ENCODE data around the gene SLIT3.

The SLIT3 gene

GRCh38 chr5:168681556-168682183, 619.3 kb downstream of the SLIT3 start:
- DNase-seq, result no peak

GRCh38 chr5:168680395-168680794, 620.5 kb downstream of the SLIT3 start:
- DNase-seq, result no peak

- peak; percentile 28 for DNase-seq
Observed at GRCh38 chr5:168679515-168679920, 621.4 kb downstream of the SLIT3 start.

- no peak for DNase-seq
Observed at GRCh38 chr5:168676501-168676900, 624.4 kb downstream of the SLIT3 start.

- no peak for DNase-seq
Observed at GRCh38 chr5:168675883-168676408, 625.0 kb downstream of the SLIT3 start.

- no peak for DNase-seq
Observed at GRCh38 chr5:168674893-168675482, 626.0 kb downstream of the SLIT3 start.

GRCh38 chr5:168672888-168673287, 628.1 kb downstream of the SLIT3 start:
- DNase-seq, result no peak

- DNase-seq, result no peak
Observed at GRCh38 chr5:168672016-168672415, 628.9 kb downstream of the SLIT3 start.

- no peak for DNase-seq
Observed at GRCh38 chr5:168670881-168671575, 629.9 kb downstream of the SLIT3 start.

- no peak for DNase-seq
Observed at GRCh38 chr5:168669668-168670378, 631.1 kb downstream of the SLIT3 start.

GRCh38 chr5:168669156-168669555, 631.8 kb downstream of the SLIT3 start:
- no peak for DNase-seq

GRCh38 chr5:168668078-168668477, 632.9 kb downstream of the SLIT3 start:
- no peak for DNase-seq

GRCh38 chr5:168667301-168667840, 633.6 kb downstream of the SLIT3 start:
- DNase-seq, result no peak

- no peak for DNase-seq
Observed at GRCh38 chr5:168666356-168666755, 634.6 kb downstream of the SLIT3 start.

- DNase-seq, result no peak
Observed at GRCh38 chr5:168663276-168664004, 637.5 kb downstream of the SLIT3 start.

GRCh38 chr5:168661593-168662485, 639.1 kb downstream of the SLIT3 start:
- DNase-seq, result no peak

GRCh38 chr5:168660691-168661090, 640.2 kb downstream of the SLIT3 start:
- no peak for DNase-seq

- no peak for DNase-seq
Observed at GRCh38 chr5:168659286-168659847, 641.6 kb downstream of the SLIT3 start.

GRCh38 chr5:168658394-168658793, 642.5 kb downstream of the SLIT3 start:
- DNase-seq, result no peak

GRCh38 chr5:168656633-168657032, 644.3 kb downstream of the SLIT3 start:
- no peak for DNase-seq

- no peak for DNase-seq
Observed at GRCh38 chr5:168655316-168655715, 645.6 kb downstream of the SLIT3 start.

Data from effector CD8-positive, alpha-beta T cell (primary cell).